ENCODE results near the gene ZNF138. TPM values are rescaled to one million over a fixed set of nuclear protein-coding genes. Genes with fewer than 3 reads are reported as not detected.

The ZNF138 gene
- total RNA-seq, 3 donors from 2014 or later: 7.4 to 8.6 (median 8.5) TPM

DNA sequence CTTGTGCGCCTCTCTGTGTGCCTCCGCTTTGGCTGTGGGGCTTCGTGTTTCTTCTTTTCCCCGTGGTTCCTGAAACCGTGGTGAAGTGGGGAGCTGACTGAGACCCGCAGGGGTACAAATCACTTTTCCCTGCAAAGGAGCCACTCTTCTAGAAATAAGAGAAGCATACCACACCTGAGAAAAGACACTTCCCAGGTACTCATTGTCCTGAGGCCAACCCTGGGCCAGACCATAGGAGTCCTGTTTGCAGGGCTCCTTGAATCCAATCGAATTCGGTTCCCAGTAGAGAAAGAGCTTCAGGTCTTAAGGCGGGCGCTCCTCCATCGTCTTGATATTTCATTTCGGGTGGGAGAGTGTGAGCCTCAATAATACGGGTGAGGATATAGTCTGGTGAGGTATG, 76.4 kb downstream of the ZNF138 start:
- H3K36me3 ChIP-seq (ENCODE audit: low read depth): no peaks in the 10 kb centered on the region
- no peak for TF ChIP-seq CTCF (IDR thresholded peaks at IDR 0.05)
- H3K4me1 ChIP-seq (ENCODE audit: low read depth): no peaks in the 10 kb centered on the region
- DNase-seq (no peak), ATAC-seq (no peak)
- intact Hi-C loops (cut with DNase I, micrococcal nuclease): no loop called here
- H3K9me3 ChIP-seq: no peaks in the 10 kb centered on the region
- no peak overlapping the region for H3K4me3 ChIP-seq

DNA sequence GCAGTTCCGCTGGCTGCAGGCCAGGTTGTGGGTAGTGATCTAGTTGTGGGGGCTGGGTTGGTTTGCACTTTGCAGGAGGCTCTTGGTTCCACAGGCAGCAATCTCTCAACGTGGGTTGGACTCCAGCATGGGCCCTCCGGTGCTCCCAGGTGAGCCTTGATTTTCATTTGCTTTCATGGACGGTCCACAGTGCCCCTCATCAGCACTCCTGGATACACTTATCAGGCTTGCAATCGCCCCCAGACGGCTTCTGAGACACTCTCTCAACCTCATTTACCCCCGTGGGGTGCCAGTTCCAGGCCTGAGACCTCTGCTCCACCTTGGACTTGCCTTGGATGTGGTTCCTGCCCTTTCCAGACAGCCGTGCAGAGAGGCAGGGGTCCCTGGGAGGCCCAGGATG, 77.5 kb downstream of the ZNF138 start:
- intact Hi-C loops (cut with DNase I, micrococcal nuclease): no loop called here
- no peak for ATAC-seq
- Histone ChIP-seq H3K9me3 (no peaks in the 10 kb centered on the region), H3K36me3 (ENCODE audit: low read depth) (no peaks in the 10 kb centered on the region), H3K4me3 (no peak overlapping the region), H3K4me1 (ENCODE audit: low read depth) (no peaks in the 10 kb centered on the region)
- no peak for TF ChIP-seq CTCF (IDR thresholded peaks at IDR 0.05)
- no peak for DNase-seq

- intact Hi-C loops (cut with DNase I, micrococcal nuclease): no loop called here
- H3K4me3 ChIP-seq: no peak overlapping the region
- H3K4me1 ChIP-seq (ENCODE audit: low read depth): no peaks in the 10 kb centered on the region
- no peak for ATAC-seq
- DNase-seq: no peak
- no peak for TF ChIP-seq CTCF (IDR thresholded peaks at IDR 0.05)
- H3K36me3 ChIP-seq (ENCODE audit: low read depth): no peaks in the 10 kb centered on the region
- no peaks in the 10 kb centered on the region for H3K9me3 ChIP-seq
These were observed 78.3 kb downstream of the ZNF138 start for GRCh38 chr7:64872351-64873154.

GRCh38 chr7:64873155-64873500, 78.9 kb downstream of the ZNF138 start:
- DNase-seq: no peak
- Histone ChIP-seq H3K4me1 (ENCODE audit: low read depth) (no peaks in the 10 kb centered on the region), H3K4me3 (no peak overlapping the region), H3K9me3 (no peaks in the 10 kb centered on the region), H3K36me3 (ENCODE audit: low read depth) (no peaks in the 10 kb centered on the region)
- no peak for ATAC-seq
- intact Hi-C loops (cut with DNase I, micrococcal nuclease): no loop called here
- TF ChIP-seq CTCF (IDR thresholded peaks at IDR 0.05): no peak

DNA sequence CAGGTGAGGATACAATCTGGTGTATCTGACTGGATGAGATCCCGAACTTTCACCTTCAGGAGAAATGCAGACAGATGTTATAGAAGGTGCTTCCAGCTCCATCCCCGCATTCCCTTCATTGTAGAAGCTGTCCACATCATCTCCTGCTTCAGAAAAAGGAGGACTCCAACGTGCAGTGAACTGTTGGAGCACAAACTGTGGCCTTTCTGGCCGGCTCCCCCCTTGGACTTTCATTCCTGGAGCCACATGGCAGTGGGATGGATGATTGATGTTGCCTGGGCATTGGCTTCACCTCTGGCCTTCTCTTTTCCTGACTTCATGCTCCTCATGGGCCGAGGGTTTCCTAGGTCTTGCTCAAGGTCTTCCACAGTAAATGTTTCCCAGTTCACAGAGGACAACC, 79.3 kb downstream of the ZNF138 start:
- no peaks in the 10 kb centered on the region for H3K36me3 ChIP-seq (ENCODE audit: low read depth)
- DNase-seq: no peak
- intact Hi-C loops (cut with DNase I, micrococcal nuclease): no loop called here
- no peak for TF ChIP-seq CTCF (IDR thresholded peaks at IDR 0.05)
- no peaks in the 10 kb centered on the region for H3K4me1 ChIP-seq (ENCODE audit: low read depth)
- no peak for ATAC-seq
- no peaks in the 10 kb centered on the region for H3K9me3 ChIP-seq
- H3K4me3 ChIP-seq: no peak overlapping the region

GRCh38 chr7:64874114-64874513, 79.9 kb downstream of the ZNF138 start:
- intact Hi-C loops (cut with DNase I, micrococcal nuclease): no loop called here
- DNase-seq: no peak
- Histone ChIP-seq H3K4me1 (ENCODE audit: low read depth) (no peaks in the 10 kb centered on the region), H3K36me3 (ENCODE audit: low read depth) (no peaks in the 10 kb centered on the region), H3K9me3 (no peaks in the 10 kb centered on the region), H3K4me3 (no peak overlapping the region)
- no peak for ATAC-seq
- no peak for TF ChIP-seq CTCF (IDR thresholded peaks at IDR 0.05)

All from mucosa of descending colon (tissue), 3 donors.